Measurements from ENCODE around the gene CPVL. TPM values are rescaled to one million over a fixed set of nuclear protein-coding genes. Genes with fewer than 3 reads are reported as not detected.

Gene CPVL
- total RNA-seq, 1 donor from 2014 or later: 56.6 TPM

DNA sequence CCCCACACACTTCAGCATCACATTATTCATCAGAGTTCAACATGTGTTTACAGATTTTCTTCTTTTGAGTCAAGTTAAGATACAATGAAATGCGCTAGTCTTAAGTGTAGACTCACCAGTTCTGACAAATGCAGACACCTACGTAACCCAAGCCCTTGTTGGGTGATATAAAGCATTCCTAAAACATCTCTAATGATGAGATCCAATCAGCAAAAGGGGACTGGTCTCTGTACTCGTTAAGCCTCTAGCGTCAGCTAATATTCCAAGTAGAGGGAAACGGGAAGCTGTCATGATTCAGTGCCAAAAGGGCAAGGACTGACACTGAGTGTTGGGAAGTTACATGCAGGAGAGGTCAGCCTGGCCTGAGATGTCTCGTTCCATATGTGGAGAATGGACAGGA, 149.5 kb downstream of the CPVL start:
- Histone ChIP-seq H3K27ac (no peak overlapping the region), H3K79me2 (ENCODE audit: low read depth) (no peaks in the 10 kb centered on the region), H3K36me3 (peaks cover 4% of the 10 kb centered on the region), H3K27me3 (no peaks in the 10 kb centered on the region), H3K4me1 (peaks cover 20% of the 10 kb centered on the region), H4K20me1 (ENCODE audit: low read depth) (no peaks in the 10 kb centered on the region), H3K4me2 (no peak overlapping the region), H2AFZ (replicated peaks) (no peak overlapping the region), H3F3A (ENCODE audit: low read depth) (no peaks in the 10 kb centered on the region), H3K4me3 (no peak overlapping the region), H3K9ac (no peak overlapping the region), H3K9me3 (ENCODE audit: low read depth) (no peaks in the 10 kb centered on the region)
- TF ChIP-seq EZH2 (IDR thresholded peaks at IDR 0.05) (no peak), EZH2phosphoT487 (IDR thresholded peaks at IDR 0.05) (no peak)
- TF ChIP-seq, protein P1, sequence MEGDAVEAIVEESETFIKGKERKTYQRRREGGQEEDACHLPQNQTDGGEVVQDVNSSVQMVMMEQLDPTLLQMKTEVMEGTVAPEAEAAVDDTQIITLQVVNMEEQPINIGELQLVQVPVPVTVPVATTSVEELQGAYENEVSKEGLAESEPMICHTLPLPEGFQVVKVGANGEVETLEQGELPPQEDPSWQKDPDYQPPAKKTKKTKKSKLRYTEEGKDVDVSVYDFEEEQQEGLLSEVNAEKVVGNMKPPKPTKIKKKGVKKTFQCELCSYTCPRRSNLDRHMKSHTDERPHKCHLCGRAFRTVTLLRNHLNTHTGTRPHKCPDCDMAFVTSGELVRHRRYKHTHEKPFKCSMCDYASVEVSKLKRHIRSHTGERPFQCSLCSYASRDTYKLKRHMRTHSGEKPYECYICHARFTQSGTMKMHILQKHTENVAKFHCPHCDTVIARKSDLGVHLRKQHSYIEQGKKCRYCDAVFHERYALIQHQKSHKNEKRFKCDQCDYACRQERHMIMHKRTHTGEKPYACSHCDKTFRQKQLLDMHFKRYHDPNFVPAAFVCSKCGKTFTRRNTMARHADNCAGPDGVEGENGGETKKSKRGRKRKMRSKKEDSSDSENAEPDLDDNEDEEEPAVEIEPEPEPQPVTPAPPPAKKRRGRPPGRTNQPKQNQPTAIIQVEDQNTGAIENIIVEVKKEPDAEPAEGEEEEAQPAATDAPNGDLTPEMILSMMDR (IDR thresholded peaks at IDR 0.05): no peak
- Mint-ChIP-seq H3K27me3 (ENCODE audit: insufficient read depth, low read depth) (no peaks in the 10 kb centered on the region), H3K36me3 (peaks cover 2% of the 10 kb centered on the region), H3K27ac (no peak overlapping the region), H3K4me3 (no peak overlapping the region), H3K9me3 (peaks cover 2% of the 10 kb centered on the region), H3K4me1 (peaks cover 43% of the 10 kb centered on the region)
- no peak for DNase-seq (ENCODE audit: low spot score)

DNA sequence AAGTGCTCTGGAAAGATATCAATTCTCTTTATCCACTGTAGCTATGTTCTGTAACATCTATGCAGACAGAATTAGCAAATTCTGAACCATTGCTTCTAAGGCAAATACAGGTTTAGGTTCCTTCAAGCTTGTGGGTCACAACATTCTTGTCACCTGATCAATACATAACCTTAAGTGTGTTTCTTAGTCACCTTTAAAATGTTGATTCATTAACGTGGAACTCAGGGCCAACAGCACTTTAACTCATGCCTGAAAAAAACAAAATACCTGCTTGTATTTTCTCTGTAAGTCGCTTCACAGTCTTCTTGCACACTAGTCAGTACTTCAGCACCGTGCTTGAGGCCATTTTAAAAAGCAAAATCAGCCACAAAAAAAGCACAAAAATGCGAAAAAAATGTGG, 153.0 kb downstream of the CPVL start:
- no peak overlapping the region for H3K27ac Mint-ChIP-seq
- peaks cover 20% of the 10 kb centered on the region for H3K4me1 ChIP-seq

DNA sequence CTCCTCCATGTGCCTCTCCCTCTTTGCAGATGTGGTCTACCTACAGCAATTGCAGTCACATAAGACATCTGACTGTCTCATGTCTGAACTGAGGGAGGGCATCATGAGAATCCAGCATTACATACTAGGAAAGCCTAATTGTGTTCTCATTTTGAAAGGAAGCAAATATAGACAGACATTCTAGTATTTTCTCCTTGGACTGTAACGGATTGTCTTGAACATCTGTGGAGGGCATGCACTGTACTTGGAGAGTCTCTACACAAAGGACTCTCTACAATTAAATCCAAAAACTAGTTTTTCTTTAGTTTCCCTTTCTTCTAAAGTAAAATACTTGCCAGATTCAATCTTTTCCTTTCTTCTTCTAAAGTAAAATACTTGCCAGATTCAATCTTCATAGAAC, 153.5 kb downstream of the CPVL start:
- Histone ChIP-seq H3K79me2 (ENCODE audit: low read depth) (no peaks in the 10 kb centered on the region), H2AFZ (replicated peaks) (no peak overlapping the region), H3K4me3 (no peak overlapping the region), H3K4me1 (peaks cover 14% of the 10 kb centered on the region), H3K9me3 (ENCODE audit: low read depth) (no peaks in the 10 kb centered on the region), H3K27ac (no peak overlapping the region), H3K27me3 (no peaks in the 10 kb centered on the region), H3K4me2 (no peak overlapping the region), H3K9ac (no peak overlapping the region), H4K20me1 (ENCODE audit: low read depth) (no peaks in the 10 kb centered on the region), H3K36me3 (peaks cover 4% of the 10 kb centered on the region), H3F3A (ENCODE audit: low read depth) (no peaks in the 10 kb centered on the region)
- DNase-seq (ENCODE audit: low spot score): no peak
- H3K36me3 Mint-ChIP-seq: peaks cover 7% of the 10 kb centered on the region
- TF ChIP-seq, protein P1 (IDR thresholded peaks at IDR 0.05): no peak
- TF ChIP-seq EZH2 (IDR thresholded peaks at IDR 0.05) (no peak), EZH2phosphoT487 (IDR thresholded peaks at IDR 0.05) (no peak)
- H3K27me3 Mint-ChIP-seq (ENCODE audit: insufficient read depth, low read depth): peaks cover 2% of the 10 kb centered on the region
- H3K9me3 Mint-ChIP-seq: peaks cover 8% of the 10 kb centered on the region
- no peak overlapping the region for H3K27ac Mint-ChIP-seq
- peaks cover 44% of the 10 kb centered on the region for H3K4me1 Mint-ChIP-seq
- H3K4me3 Mint-ChIP-seq: no peak overlapping the region

More for the DNA sequence above, 153.0 kb downstream of the CPVL start:
- H3K27me3 Mint-ChIP-seq (ENCODE audit: insufficient read depth, low read depth): peaks cover 2% of the 10 kb centered on the region
- H3K36me3 Mint-ChIP-seq: peaks cover 7% of the 10 kb centered on the region
- Histone ChIP-seq H3K4me2 (no peak overlapping the region), H3K79me2 (ENCODE audit: low read depth) (no peaks in the 10 kb centered on the region), H3K9ac (no peak overlapping the region), H3K27me3 (no peaks in the 10 kb centered on the region), H4K20me1 (ENCODE audit: low read depth) (no peaks in the 10 kb centered on the region), H3K27ac (no peak overlapping the region), H2AFZ (replicated peaks) (no peak overlapping the region), H3K36me3 (peaks cover 4% of the 10 kb centered on the region), H3K9me3 (ENCODE audit: low read depth) (no peaks in the 10 kb centered on the region), H3K4me3 (no peak overlapping the region), H3F3A (ENCODE audit: low read depth) (no peaks in the 10 kb centered on the region)
- peaks cover 47% of the 10 kb centered on the region for H3K4me1 Mint-ChIP-seq
- H3K9me3 Mint-ChIP-seq: peaks cover 3% of the 10 kb centered on the region
- no peak for DNase-seq (ENCODE audit: low spot score)
- H3K4me3 Mint-ChIP-seq: no peak overlapping the region
- no peak for TF ChIP-seq EZH2 (IDR thresholded peaks at IDR 0.05)
- no peak for TF ChIP-seq EZH2phosphoT487 (IDR thresholded peaks at IDR 0.05)

DNA sequence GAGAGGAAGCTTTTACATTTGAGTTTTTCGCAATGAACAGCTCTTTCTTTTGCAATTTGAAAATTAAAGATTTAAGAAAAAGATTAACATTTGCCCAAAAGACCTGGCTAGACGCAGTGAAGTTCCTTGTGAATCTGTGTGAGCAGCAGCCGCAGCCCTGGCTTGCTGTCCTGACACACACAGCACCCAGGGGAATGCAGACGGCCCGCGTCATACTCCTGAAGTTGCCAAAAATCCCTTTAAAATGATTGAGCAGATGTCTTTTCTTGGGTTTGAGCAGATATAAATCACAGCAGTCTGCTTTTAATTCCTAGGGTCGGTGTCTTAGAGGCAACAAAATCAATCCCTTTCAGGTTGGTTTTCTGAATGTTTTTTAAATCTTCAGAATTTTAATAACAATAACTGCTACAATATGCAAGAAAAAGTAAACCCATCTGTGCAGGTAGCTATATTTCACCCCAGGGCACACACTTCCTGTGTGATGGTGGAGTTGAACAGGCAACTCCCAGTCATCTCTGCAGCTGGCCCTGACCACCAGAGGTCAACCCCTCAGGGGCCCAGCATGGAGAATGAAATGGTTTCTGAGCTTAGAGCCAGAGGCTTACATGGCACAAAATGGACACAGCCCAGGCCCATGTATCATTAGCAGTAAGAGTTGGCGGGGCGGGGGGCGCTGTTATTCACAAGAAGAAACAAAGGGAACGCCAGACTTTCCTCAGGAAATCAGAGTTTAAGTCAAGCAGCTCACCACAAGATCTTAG, 156.0 kb downstream of the CPVL start:
- Mint-ChIP-seq H3K4me1 (peaks cover 52% of the 10 kb centered on the region), H3K27ac (peak overlapping the region; percentile 83), H3K9me3 (peaks cover 17% of the 10 kb centered on the region), H3K36me3 (peaks cover 7% of the 10 kb centered on the region), H3K4me3 (no peak overlapping the region), H3K27me3 (ENCODE audit: insufficient read depth, low read depth) (peaks cover 6% of the 10 kb centered on the region)
- Histone ChIP-seq H3K36me3 (peaks cover 3% of the 10 kb centered on the region), H3F3A (ENCODE audit: low read depth) (no peaks in the 10 kb centered on the region), H3K9ac (no peak overlapping the region), H2AFZ (replicated peaks) (peak overlapping the region; percentile 15), H4K20me1 (ENCODE audit: low read depth) (no peaks in the 10 kb centered on the region), H3K27ac (no peak overlapping the region), H3K9me3 (ENCODE audit: low read depth) (no peaks in the 10 kb centered on the region), H3K79me2 (ENCODE audit: low read depth) (no peaks in the 10 kb centered on the region), H3K4me2 (peak overlapping the region; percentile 9), H3K4me1 (peaks cover 24% of the 10 kb centered on the region), H3K4me3 (no peak overlapping the region), H3K27me3 (no peaks in the 10 kb centered on the region)
- TF ChIP-seq EZH2phosphoT487 (IDR thresholded peaks at IDR 0.05) (no peak), EZH2 (IDR thresholded peaks at IDR 0.05) (no peak)
- TF ChIP-seq, protein P1 (IDR thresholded peaks at IDR 0.05): no peak
- DNase-seq (ENCODE audit: low spot score): peak; percentile 20

Data from neural progenitor cell (in vitro differentiated cells).